SK-N-SH (cell line): Measurements from ENCODE around the gene SCG2. TPM values are rescaled to one million over a fixed set of nuclear protein-coding genes. Genes with fewer than 3 reads are reported as not detected.

ENCODE experiments used
- CTCF ChIA-PET: fragments of 300-600, 350-600 bp; formaldehyde crosslinking; extraction: SDS; loops from one replicate; lab custom pipeline; 2021; lab: Yijun Ruan, JAX
- POLR2A ChIA-PET: fragments of 350-600 bp; sonication (Branson Sonifier 250); formaldehyde crosslinking; extraction: SDS; loops from one replicate; lab custom pipeline; 2020; ENCODE audit warnings: antibody characterized with exemption, inconsistent platforms; lab: Yijun Ruan, JAX
- DNase-seq: peaks from one replicate; pipeline ENCODE4 v3.0.0; 2012
- H2AFZ ChIP-seq: fragments of 200-600 bp; sonication (generic); 2 replicates; pipeline ENCODE4 v1.8.1; 2016; ENCODE audit warnings: antibody characterized with exemption, mild to moderate bottlenecking, low read depth
- H3F3A ChIP-seq: fragments of 200-600 bp; sonication (generic); replicated peaks from 2 replicates; pipeline ENCODE3; 2016; ENCODE audit warnings: antibody characterized with exemption, mild to moderate bottlenecking; ENCODE audit not compliant: insufficient read depth
- H3K27ac ChIP-seq, 2 experiments: fragments of 200-500 bp in 1 of 2; fragments of 200-600 bp in 1 of 2; sonication (Bioruptor generic) in 1 of 2; sonication (generic), shearing (Covaris generic) in 1 of 2; 2 replicates each; pipeline versions ENCODE4 v1.5.1 to v1.6.1; 2014 to 2016; ENCODE audit warnings: low read depth in 2 of 2, inconsistent platforms in 1 of 2, low read length in 1 of 2, mild to moderate bottlenecking in 1 of 2, mixed read lengths in 1 of 2
- H3K27me3 ChIP-seq: fragments of 200-600 bp; sonication (generic), shearing (Covaris generic); 2 replicates; pipeline ENCODE4 v1.6.1; 2016; ENCODE audit warnings: mixed run types; ENCODE audit not compliant: insufficient read depth
- H3K36me3 ChIP-seq, 2 experiments: fragments of 200-500 bp in 1 of 2; fragments of 200-600 bp in 1 of 2; sonication (Bioruptor generic) in 1 of 2; sonication (generic) in 1 of 2; replicated peaks in 1 of 2; 2 replicates each; pipeline versions ENCODE3 to v1.5.1; 2014 to 2016; ENCODE audit warnings: low read length in 1 of 2, mild to moderate bottlenecking in 1 of 2; ENCODE audit not compliant: insufficient read depth in 2 of 2, control insufficient read depth in 1 of 2
- H3K4me1 ChIP-seq, 2 experiments: fragments of 200-500 bp in 1 of 2; fragments of 200-600 bp in 1 of 2; sonication (Bioruptor generic) in 1 of 2; sonication (generic), shearing (Covaris generic) in 1 of 2; 2 replicates each; pipeline versions ENCODE4 v1.5.1 to v1.6.1; 2014 to 2016; ENCODE audit warnings: low read depth in 1 of 2, low read length in 1 of 2, mixed run types in 1 of 2; ENCODE audit not compliant: insufficient read depth in 2 of 2, control insufficient read depth in 1 of 2
- H3K4me2 ChIP-seq: fragments of 200-600 bp; sonication (generic), shearing (Covaris generic); 2 replicates; pipeline ENCODE4 v1.6.1; 2017; ENCODE audit warnings: mixed run types
- H3K4me3 ChIP-seq, 2 experiments: fragments of 200-500 bp in 1 of 2; fragments of 200-600 bp in 1 of 2; sonication (Bioruptor generic) in 1 of 2; sonication (generic), shearing (Covaris generic) in 1 of 2; 2 replicates each; pipeline versions ENCODE4 v1.5.1 to v1.8.1; 2014 to 2016; ENCODE audit warnings: low read depth in 2 of 2, inconsistent platforms in 1 of 2, low read length in 1 of 2, mild to moderate bottlenecking in 1 of 2, mixed read lengths in 1 of 2, moderate library complexity in 1 of 2
- H3K79me2 ChIP-seq: fragments of 200-600 bp; sonication (generic); 2 replicates; pipeline ENCODE4 v1.8.1; 2017; ENCODE audit warnings: mild to moderate bottlenecking; ENCODE audit not compliant: insufficient read depth
- H3K9ac ChIP-seq: fragments of 200-600 bp; sonication (generic); 2 replicates; pipeline ENCODE4 v1.6.1; 2017; ENCODE audit warnings: mixed run types
- H3K9me2 ChIP-seq: fragments of 200-600 bp; sonication (generic); 2 replicates; pipeline ENCODE4 v1.6.1; 2017; ENCODE audit warnings: mixed run types
- H3K9me3 ChIP-seq: fragments of 200-600 bp; sonication (generic); 2 replicates; pipeline ENCODE4 v1.6.1; 2017; ENCODE audit warnings: mixed run types, mild to moderate bottlenecking, moderate library complexity
- H4K20me1 ChIP-seq: fragments of 200-600 bp; sonication (generic); 2 replicates; pipeline ENCODE4 v1.6.1; 2017; ENCODE audit warnings: mild to moderate bottlenecking, mixed run types; ENCODE audit not compliant: insufficient read depth
- FOXJ3 ChIP-seq: sonication (generic); formaldehyde crosslinking; IDR thresholded peaks from 2 replicates; pipeline ENCODE4 v1.5.1; 2020; ENCODE audit warnings: mild to moderate bottlenecking, missing genetic modification reagents
- GABPA ChIP-seq: IDR thresholded peaks from 2 replicates; pipeline ENCODE4 v1.4.0; 2012; ENCODE audit warnings: low read depth, mild to moderate bottlenecking
- GATA2 ChIP-seq: sonication (generic); formaldehyde crosslinking; IDR thresholded peaks from 2 replicates; pipeline ENCODE4 v1.5.0; 2020; ENCODE audit warnings: mild to moderate bottlenecking, missing genetic modification reagents
- MEF2A ChIP-seq: IDR thresholded peaks from 2 replicates; pipeline ENCODE4 v1.4.0; 2012; ENCODE audit warnings: low read depth, borderline replicate concordance
- MXI1 ChIP-seq: IDR thresholded peaks from 2 replicates; pipeline ENCODE4 v1.6.1; 2012; ENCODE audit warnings: mild to moderate bottlenecking, low read depth, low read length, improper control_type of control experiment
- NFIC ChIP-seq: IDR thresholded peaks from 2 replicates; pipeline ENCODE4 v1.4.0; 2012; ENCODE audit warnings: borderline replicate concordance
- PBX3 ChIP-seq: IDR thresholded peaks from 2 replicates; pipeline ENCODE4; 2012
- POLR2AphosphoS5 ChIP-seq: IDR thresholded peaks from 2 replicates; pipeline ENCODE4 v1.6.1; 2012; ENCODE audit warnings: low read depth, low read length
- SIN3A ChIP-seq: IDR thresholded peaks from 2 replicates; pipeline ENCODE4 v1.6.1; 2012; ENCODE audit warnings: low read depth, mild to moderate bottlenecking, low read length, moderate library complexity, borderline replicate concordance
- TCF12 ChIP-seq: IDR thresholded peaks from 2 replicates; pipeline ENCODE4 v1.4.0; 2012
- WGBS: methylation state at CpG from one replicate; pipeline ENCODE4 v1.1.6; 2017; ENCODE audit warnings: low lambda C conversion rate; 5-methylcytosine and 5-hydroxymethylcytosine counted together
- polyA plus RNA-seq, 3 experiments: library from polyadenylated mRNA; depleted of rRNA; stranded (reverse); fragments of >200 nt; gene quantifications; 2 replicates each; pipeline ENCODE4 v1.2.3, GENCODE V29; 2012

SCG2 gene
- polyA plus RNA-seq, 1 of the 3 experiments (the other 2 are of a cell fraction) = 373 TPM

- POLR2A ChIA-PET = no interaction called here
- DNase-seq = no peak
These were observed 13.9 kb downstream of the SCG2 start for GRCh38 chr2:223588251-223588650.

GRCh38 chr2:223587301-223587700 is 14.9 kb downstream of the SCG2 start:
- H3K27me3 ChIP-seq = no peaks in the 10 kb centered on the region
- ChIA-PET POLR2A (no interaction called here), CTCF (interaction anchor here (0.9 to 2.8 kb wide), 4 partner anchors 10 to 127 kb away, joined by 3 to 8 read pairs (median 4); partner anchors contain the start of gene SCG2)
- H3K4me3 ChIP-seq = no peak overlapping the region
- DNase-seq = no peak
- WGBS = 90% methylated on average over 3 of the region's 3 CpGs
- H3K9me2 ChIP-seq = no peaks in the 10 kb centered on the region
- peaks cover 11 to 29% of the 10 kb centered on the region in 2 experiments for H3K4me1 ChIP-seq
- no peak for TF ChIP-seq POLR2AphosphoS5
- TF ChIP-seq NFIC = no peak
- TF ChIP-seq PBX3 = no peak
- no peak for TF ChIP-seq SIN3A
- no peak for TF ChIP-seq MXI1
- no peak overlapping the region for H3K4me2 ChIP-seq
- H2AFZ ChIP-seq = no peak overlapping the region
- no peaks in the 10 kb centered on the region for H3K36me3 ChIP-seq
- no peak overlapping the region for H3K9ac ChIP-seq
- H3K27ac ChIP-seq = no peak overlapping the region
- H4K20me1 ChIP-seq = no peaks in the 10 kb centered on the region
- H3F3A ChIP-seq = peaks cover 11% of the 10 kb centered on the region
- no peaks in the 10 kb centered on the region for H3K9me3 ChIP-seq
- H3K79me2 ChIP-seq = no peaks in the 10 kb centered on the region

More at GRCh38 chr2:223588251-223588650, 13.9 kb downstream of the SCG2 start:
- TF ChIP-seq GABPA = no peak
- Histone ChIP-seq H3K4me2 (no peak overlapping the region), H3K79me2 (no peaks in the 10 kb centered on the region), H4K20me1 (no peaks in the 10 kb centered on the region), H2AFZ (no peak overlapping the region), H3K27ac (no peak overlapping the region), H3K4me3 (no peak overlapping the region), H3F3A (peaks cover 11% of the 10 kb centered on the region), H3K9me3 (no peaks in the 10 kb centered on the region), H3K27me3 (no peaks in the 10 kb centered on the region), H3K4me1 (peaks cover 11 to 29% of the 10 kb centered on the region in 2 experiments), H3K9ac (no peak overlapping the region), H3K36me3 (no peaks in the 10 kb centered on the region), H3K9me2 (no peaks in the 10 kb centered on the region)
- 89% methylated on average over 3 of the region's 3 CpGs for WGBS
- CTCF ChIA-PET = interaction anchor here (1.3 to 2.1 kb wide), 2 partner anchors 11 to 616 kb away, joined by 3 to 7 read pairs; no protein-coding TSS in a partner anchor

GRCh38 chr2:223586261-223586660 is 15.9 kb downstream of the SCG2 start:
- Histone ChIP-seq H2AFZ (no peak overlapping the region), H3K9me2 (no peaks in the 10 kb centered on the region), H3K4me2 (no peak overlapping the region), H4K20me1 (no peaks in the 10 kb centered on the region), H3K36me3 (no peaks in the 10 kb centered on the region), H3K4me3 (no peak overlapping the region), H3K79me2 (no peaks in the 10 kb centered on the region), H3F3A (peaks cover 3% of the 10 kb centered on the region), H3K9me3 (no peaks in the 10 kb centered on the region), H3K27me3 (no peaks in the 10 kb centered on the region), H3K9ac (peak overlapping the region; percentile 31; the same call in 1 of the 2 replicates), H3K27ac (peak overlapping the region in 1 of 2 experiments; percentile 64; a peak in 3 of 4 replicates), H3K4me1 (peaks cover 11 to 22% of the 10 kb centered on the region in 2 experiments)
- ChIA-PET CTCF (interaction anchor here (0.9 to 2.8 kb wide), 5 partner anchors 9 to 17 kb away, joined by 3 to 8 read pairs (median 4); partner anchors contain the start of gene SCG2), POLR2A (no interaction called here)
- 14% methylated on average over 2 of the region's 2 CpGs for WGBS
- 0 out of 2 replicates have a peak, but pooled peaks have one; percentile 5 for TF ChIP-seq TCF12
- TF ChIP-seq FOXJ3 (CRISPR knock-in tag) = no peak
- peak; percentile 70; the same call in 1 of the 2 replicates for TF ChIP-seq MEF2A
- TF ChIP-seq GATA2 (CRISPR knock-in tag) = no peak
- DNase-seq = no peak
